Measurements from ENCODE around the gene IFI6.

DNA sequence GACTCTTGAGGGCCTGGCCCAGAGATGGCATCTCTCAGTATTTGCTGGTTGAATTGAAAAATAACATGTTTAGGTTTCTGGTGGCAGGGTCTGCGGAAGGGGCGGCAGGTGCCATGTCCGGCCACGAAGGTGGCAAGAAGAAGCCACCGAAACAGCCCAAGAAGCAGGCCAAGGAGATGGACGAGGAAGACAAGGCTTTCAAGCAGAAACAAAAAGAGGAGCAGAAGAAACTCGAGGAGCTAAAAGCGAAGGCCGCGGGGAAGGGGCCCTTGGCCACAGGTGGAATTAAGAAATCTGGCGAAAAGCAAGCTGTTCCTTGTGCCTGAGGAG, 22.7 kb downstream of the IFI6 start:
- no peak for TF ChIP-seq EZH2 (IDR thresholded peaks at IDR 0.05; ENCODE audit: insufficient read depth, low read length)
- TF ChIP-seq, protein P1, sequence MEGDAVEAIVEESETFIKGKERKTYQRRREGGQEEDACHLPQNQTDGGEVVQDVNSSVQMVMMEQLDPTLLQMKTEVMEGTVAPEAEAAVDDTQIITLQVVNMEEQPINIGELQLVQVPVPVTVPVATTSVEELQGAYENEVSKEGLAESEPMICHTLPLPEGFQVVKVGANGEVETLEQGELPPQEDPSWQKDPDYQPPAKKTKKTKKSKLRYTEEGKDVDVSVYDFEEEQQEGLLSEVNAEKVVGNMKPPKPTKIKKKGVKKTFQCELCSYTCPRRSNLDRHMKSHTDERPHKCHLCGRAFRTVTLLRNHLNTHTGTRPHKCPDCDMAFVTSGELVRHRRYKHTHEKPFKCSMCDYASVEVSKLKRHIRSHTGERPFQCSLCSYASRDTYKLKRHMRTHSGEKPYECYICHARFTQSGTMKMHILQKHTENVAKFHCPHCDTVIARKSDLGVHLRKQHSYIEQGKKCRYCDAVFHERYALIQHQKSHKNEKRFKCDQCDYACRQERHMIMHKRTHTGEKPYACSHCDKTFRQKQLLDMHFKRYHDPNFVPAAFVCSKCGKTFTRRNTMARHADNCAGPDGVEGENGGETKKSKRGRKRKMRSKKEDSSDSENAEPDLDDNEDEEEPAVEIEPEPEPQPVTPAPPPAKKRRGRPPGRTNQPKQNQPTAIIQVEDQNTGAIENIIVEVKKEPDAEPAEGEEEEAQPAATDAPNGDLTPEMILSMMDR (IDR thresholded peaks at IDR 0.05; ENCODE audit: insufficient read depth, low read depth, low read length) = no peak
